ENCODE data around the gene USP15.
A peak's percentile ranks its signal among the peaks of the same experiment; 100 is the strongest.

USP15 gene

GRCh38 chr12:62285284-62285683, 25.1 kb downstream of the USP15 start:
- no peak for DNase-seq

- DNase-seq = no peak
These were observed 28.1 kb downstream of the USP15 start for GRCh38 chr12:62288328-62288727.

DNA sequence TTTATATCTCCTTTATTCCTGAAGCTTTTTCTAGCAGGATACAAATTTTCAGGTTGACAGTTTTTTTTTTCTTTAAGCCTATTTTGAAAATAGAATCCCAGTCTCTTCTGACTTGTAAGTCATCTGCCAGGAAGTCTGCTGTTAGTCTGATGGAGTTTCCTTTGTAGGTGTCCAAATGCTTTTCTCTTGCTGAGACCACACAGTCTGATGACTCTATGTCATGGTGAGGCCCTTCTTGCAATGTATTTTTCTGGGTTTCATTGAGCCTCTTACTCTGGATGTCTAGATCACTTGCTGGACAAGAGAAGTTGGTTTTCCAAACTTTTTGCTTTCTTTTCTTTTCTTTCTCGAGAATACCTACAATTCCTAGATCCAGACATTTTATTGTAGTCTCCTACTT, 30.6 kb downstream of the USP15 start:
- DNase-seq = no peak

DNA sequence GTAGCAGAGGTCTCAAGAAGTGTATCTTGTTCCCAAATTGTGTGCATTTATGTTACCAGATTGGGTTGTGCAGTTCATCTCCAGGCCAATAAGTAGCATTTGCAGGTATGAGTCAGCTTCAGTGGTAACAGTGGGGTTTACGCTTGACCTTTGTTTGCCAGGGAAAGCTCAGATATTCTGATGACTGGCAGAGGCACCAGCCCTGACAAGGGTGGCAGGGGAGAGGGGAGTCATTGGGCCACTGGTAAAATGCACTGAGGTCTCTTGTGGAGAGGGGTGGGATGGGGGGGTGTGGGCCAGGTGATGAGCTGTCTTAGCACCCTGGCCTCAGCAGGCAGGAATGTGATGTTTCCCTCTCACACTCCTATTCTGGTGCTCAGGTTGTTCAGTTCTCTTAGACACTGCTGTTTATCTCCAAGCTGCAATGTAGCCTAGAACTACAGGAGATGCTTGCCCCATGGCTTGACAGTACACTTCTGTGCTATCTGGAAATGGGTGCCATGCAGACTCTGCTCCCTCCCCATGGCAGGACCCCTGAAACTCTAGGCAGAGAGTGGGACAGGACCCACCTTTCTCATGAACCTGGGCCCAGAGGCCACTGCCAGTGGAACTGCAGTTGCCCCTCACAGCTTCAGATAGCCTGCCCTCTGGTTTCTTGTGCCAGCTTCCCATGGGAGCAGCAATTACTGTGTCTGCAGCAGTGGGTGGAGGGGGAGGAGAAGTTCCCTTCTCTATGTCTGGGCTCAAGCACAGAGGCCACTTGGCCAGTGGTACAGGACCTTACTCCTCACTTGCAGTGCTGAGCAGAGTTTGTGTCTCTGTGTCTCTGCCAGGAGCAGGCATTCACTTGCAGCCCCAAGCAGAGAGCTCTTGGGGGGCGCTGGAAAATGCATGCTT, 31.9 kb downstream of the USP15 start:
- no peak for DNase-seq

GRCh38 chr12:62292761-62293344, 32.6 kb downstream of the USP15 start:
- DNase-seq = no peak

DNA sequence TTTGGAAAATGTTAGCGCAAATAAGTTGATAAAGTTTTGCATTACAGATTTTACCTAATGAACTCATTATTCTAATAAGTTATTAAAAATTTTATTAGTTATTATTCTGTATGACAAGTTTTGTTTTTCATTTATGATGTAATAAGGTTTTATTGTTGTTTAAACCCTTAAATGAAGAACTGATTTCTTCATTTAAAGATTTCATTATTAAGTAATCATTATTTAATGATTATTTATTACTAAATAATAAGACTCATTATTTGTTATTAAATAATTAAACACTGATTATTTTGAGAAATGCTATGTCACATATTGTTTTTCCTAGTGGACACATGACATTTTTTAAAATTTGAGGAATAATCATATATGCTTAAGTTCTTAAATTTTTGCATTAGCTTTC, 34.2 kb downstream of the USP15 start:
- no peak for DNase-seq

DNA sequence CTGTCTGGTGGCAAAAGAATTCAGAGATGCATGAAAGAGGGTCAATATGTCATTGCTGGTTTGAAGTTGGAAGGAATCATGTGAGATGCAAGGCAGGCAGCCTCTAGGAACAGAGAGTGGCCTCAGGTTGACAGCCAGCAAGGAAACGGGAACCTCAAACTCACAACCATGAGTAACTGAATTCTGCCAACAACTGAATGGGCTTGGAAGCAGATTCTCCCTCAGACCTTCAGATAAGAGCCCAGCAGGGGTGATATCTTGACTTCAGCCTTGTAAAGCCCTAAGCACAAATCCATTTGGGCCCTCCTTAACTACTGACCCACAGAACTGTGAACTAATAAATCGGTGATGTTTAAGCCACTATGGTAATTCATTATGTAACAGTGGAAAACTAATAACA, 35.8 kb downstream of the USP15 start:
- DNase-seq = no peak

DNA sequence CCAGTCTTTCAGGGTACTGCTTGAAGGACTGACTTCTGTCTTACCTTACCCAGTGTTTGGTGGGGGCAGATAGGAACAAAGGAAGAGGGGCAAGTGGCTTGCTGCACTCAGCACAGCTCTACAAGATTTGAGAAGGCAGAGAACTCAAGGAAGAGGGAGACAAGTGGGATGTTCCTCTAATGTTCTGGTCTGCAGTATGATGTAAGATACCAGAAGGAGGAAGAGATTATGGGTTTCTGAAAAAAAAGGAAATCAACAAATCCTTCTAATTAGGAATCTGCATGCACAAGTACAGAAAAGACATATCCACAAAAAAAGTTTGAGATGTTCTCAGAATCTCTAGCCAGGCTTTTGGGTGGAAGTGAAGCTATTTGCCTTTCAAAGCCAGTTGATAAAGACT, 37.1 kb downstream of the USP15 start:
- DNase-seq = no peak

- DNase-seq = no peak
These were observed 39.4 kb downstream of the USP15 start for GRCh38 chr12:62299617-62300016.

DNA sequence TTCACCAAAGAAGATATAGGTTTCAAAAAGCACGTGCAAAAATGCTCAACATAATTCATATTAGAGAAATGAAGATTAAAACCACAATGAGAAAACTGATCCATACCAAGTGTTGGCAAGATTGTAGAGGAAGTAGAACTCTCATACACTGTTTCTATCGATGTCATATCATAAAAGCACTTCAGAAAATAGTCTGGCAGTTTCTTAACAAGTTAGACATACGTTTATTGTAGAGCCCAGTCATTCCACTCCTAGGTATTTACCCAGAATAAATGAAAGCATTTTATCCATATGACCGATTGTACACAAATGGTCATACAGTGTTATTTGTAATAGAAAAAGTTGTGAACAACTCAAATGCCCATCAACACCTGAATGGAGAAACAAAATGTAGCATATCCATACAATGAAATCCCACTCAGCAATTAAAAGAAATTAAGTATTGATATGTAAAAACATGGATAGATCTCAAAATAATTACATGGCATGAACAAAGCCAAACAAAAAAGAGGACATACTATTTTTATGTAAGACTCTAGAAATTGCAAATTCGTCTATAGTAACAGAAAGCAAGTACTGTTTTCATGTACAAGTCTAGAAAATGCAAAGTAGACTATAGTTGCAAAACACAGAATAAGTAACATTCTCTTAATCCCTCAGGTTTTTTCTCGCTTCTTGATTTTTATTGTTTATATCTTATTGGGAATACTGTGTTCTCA, 41.0 kb downstream of the USP15 start:
- no peak for DNase-seq

- no peak for DNase-seq
These were observed 41.6 kb downstream of the USP15 start for GRCh38 chr12:62301799-62302133.

DNA sequence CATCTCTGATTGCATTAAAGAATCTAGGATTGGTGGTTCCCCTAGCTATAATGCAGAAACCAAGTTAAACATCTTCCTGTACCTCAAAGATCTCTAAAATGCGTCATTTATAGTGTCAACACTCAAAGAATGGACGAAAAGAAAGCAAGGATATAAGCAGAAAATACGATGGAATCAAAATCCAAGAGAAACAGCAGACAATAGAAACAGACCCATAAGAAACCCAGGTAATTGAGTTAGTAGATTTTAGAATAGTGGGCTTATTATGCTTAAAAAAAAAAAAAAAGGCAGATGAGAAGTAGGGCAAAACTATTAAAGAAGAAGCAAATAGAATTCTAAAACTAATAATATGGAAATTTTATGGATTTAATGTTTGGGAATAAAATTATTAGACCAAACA, 44.4 kb downstream of the USP15 start:
- DNase-seq = no peak

- DNase-seq = no peak
These were observed 45.6 kb downstream of the USP15 start for GRCh38 chr12:62305778-62306177.

GRCh38 chr12:62306569-62307530, 46.6 kb downstream of the USP15 start:
- DNase-seq = no peak

DNA sequence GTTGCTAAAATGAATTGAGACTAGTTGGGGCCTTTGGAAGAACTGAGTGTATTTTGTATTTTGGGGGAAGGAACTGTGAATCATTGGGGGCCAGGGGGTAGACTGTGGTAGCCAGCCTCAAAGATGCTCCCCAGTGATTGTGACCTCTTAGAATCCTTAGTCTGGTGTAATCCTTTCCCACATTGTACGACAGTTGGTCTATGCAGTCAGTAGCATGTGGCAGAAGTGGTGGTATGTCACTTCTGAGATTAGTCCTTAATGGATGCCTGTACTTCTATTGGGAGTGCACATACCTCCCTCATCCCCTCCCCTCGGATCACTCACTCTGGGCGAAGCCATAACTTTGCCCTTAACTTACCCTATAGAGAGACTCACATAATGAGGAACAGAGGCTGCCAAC, 48.0 kb downstream of the USP15 start:
- DNase-seq = no peak

DNA sequence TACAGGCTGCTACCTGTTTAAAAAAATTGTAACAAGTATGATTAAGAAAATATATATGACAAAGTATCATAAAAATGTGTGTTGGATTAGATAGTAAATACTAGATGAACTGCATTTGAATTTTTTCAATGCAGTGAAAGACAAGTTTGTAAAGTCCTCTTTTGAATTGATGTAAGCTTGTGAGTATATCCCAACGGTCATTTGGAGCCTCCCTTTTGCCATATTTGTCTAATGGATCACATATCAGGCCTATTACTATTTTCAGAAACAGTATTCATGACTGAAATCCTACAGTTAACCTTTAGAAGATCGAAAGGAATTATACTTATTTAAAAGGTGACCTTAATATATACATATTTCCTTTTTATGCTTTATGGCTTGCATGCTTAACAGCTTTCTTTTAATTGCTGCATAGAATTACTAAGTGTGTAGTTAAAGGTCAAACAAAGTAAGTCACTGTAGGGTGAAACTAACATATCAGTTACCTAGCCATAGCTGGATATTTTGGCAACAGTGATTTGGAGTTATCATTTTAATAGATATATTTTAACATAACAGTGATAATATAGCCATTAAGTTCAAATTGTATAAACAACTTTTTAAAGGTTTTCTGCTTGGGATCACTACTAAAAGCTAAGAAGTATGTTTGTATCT, 53.6 kb downstream of the USP15 start:
- DNase-seq = no peak

DNA sequence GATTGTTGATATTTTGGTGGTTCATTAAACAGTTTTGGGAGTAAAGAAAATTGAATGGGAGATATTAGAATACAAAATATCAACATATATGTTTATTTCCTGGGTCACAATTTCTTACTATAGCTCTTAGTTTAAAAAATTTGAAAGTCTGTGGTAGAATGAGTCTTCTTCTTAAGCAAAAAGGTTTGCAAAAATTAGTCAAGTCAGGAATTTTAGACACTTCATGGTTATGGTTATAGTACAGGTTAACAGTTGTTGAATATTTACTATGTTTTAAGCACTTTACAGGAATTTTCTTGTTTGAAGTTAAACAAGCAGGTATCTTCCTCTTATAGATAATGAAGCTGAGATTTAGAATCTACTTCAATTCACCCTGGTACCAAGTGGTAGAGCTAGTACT, 56.8 kb downstream of the USP15 start:
- no peak for DNase-seq

GRCh38 chr12:62319058-62319457, 58.9 kb downstream of the USP15 start:
- peak; percentile 20 for DNase-seq

- no peak for DNase-seq
These were observed 59.9 kb downstream of the USP15 start for GRCh38 chr12:62320054-62320453.

- no peak for DNase-seq
These were observed 63.2 kb downstream of the USP15 start for GRCh38 chr12:62323386-62323785.

GRCh38 chr12:62328296-62328921, 68.2 kb downstream of the USP15 start:
- DNase-seq = no peak

DNA sequence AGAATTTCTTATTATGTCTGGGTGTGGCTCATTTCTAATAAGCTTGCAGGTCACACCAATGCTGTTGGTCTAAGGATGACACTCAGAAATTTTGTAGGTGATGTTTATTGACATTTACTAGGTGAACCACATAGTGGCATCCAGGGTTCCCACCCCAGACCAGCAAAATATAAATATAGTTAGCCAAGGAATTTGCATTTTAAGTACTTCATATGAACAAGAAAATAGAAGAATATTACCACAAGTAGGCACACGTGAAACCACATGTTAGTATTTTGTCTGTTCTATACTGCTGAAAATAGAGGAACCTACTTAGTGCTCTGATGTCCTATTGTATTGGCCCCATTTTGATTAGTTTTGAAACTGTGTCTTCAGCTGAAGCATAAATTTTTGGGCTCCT, 71.1 kb downstream of the USP15 start:
- no peak for DNase-seq
